HG03064 (cell line): ENCODE data around the gene SMIM28.
A peak's percentile ranks its signal among the peaks of the same experiment; 100 is the strongest.
"Not testable (repeated sequence)": the region's sequence is repeated elsewhere in the genome, so short reads cannot be mapped to it uniquely, and the experiment has no call there.

Source experiments
- ATAC-seq: cut with Tn5 transposase; IDR thresholded peaks from one replicate; pipeline ENCODE4 v1.9.1; 2021; ENCODE audit warnings: low read depth; ENCODE audit not compliant: unreplicated experiment

Gene SMIM28

DNA sequence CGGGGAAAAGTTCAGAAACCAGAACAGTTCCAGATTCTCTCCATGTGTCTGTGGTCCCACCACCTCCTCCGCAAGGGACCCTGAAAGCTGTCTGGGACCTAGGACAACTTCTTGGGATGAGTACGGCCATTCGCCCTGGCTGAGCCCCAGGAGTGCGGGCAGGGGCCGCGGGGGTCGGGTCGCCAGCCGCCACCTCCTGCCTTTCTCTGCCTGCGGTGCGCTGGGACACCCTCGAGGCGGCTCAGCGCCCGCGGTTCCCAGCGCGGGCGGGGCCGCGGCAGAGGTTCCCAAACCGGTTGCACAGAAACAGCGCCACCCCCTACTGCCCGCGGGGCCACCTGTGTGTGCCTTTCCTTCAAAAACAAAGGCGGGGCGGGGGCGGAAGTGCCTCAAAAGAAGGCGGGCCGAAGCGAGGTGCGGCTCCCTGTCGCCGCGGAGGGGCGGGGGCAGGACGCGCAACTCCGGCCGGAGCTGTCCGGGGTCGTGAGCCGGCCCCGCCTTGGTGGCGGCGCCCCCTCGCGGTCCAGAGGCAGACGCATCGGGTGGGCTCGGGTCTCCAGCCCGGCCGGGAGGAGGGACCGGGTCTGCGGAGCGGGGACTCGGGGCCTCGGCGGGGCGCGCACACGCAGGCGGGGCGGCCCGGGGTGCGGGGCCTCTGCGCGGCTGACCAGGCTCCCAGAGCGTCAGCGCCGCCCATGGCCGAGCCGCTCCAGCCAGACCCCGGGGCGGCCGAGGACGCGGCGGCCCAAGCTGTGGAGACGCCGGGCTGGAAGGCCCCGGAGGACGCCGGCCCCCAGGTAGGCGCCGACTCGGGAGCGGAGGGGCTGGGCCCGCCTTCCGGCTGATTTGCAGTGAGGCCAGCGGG, 26.3 kb downstream of the SMIM28 start, which contains the start of gene HEBP2:
Gene HEBP2 (plus strand): TSS at position 423 of the 865 bp plus-strand sequence. CDS start 273 bp downstream, at position 696.
- peak; percentile 92 for ATAC-seq

GRCh38 chr6:138404666-138405337, 27.1 kb downstream of the SMIM28 start:
- peak; percentile 2 for ATAC-seq

DNA sequence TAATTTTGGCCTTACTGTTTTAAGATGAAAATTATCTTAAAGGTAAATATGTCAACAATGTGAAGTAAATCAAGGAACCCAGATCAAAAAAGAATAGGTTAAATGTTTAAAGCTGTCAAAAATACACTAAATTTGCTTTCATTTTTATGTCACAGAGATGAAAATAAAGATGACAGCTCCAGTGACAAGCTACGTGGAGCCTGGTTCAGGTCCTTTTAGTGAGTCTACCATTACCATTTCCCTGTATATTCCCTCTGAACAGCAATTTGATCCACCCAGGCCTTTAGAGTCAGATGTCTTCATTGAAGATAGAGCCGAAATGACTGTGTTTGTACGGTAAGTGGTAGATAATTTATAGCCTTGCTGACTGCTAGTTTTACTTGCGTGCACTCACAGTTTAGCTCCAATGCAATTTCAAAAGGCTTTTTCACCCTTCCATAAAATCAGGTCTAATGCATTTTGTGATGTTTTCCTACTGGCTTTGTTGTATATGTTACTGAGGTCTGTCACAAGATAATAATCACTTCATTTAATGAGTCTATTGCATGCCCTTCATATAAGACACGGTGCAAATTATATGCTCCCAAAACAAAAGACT, 28.2 kb downstream of the SMIM28 start:
- no peak for ATAC-seq

GRCh38 chr6:138406443-138406842, 28.7 kb downstream of the SMIM28 start:
- ATAC-seq, result no peak

DNA sequence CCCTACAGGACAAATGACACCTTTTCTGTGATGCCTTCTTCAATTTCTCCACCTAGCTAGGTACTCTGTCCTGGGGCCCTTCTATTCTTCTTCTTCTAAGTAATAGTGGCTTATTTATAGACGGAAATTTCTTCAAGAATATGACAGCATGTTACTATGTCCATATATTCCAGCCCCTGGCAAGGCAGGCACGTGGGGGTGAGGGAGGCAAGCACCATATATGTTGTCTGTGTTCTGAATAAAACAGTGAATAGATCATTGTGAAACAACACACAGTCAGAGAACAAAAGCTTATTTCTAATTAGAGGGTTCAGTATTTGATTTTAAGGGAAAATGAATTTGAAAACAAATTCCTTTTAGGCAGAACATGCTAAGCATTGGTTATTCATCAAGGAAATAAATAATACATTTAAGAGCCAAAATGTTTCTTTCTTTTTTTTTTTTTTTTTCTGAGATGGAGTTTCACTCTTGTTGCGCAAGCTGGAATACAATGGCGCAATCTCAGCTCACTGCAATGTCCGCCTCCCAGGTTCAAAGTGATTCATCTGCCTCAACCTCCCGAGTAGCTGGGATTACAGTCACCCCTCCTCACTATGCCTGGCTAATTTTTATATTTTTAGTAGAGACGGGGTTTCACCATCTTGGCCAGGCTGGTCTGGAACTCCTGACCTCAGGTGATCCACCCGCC, 32.5 kb downstream of the SMIM28 start:
- no peak for ATAC-seq

DNA sequence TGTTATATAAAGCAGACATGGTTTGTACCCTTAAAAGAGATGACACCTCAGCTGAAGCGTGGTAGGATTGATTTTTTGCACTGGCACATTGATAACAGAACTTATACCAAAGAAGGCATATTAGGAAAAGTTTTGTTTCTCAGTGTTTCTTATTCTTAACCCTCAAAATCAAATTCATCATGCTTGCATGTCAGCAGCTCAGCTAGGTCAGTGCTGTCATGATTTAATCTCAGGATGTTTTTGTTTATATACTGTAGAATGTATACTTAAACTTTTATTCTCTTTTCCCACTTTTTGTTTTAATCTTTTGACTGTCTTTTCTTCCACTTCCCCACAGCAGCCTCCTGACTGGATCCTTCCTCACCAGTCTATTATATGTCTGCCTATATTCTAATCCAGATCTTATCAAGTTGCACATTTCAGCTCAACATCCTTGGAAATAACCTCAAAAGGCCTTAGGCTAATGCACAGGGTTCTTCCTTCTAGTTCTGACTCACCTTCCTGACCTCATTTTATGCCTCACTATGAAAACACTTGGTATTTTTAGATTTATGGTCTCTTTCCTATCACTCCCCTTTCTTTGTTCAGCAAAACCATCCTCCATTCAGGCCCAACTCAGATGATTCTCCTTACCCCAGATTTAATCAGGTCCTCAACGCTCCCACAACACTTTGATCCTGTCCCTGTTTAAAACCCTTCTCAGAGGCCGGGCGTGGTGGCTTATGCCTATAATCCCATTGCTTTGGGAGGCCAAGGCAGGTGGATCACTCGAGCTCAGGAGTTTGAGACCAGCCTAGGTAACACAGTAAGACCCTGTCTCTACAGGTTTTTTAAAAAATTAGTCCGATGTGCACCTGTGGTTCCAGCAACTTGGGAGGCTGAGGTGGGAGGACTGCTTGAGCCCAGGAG, 33.5 kb downstream of the SMIM28 start:
- ATAC-seq, result no peak

DNA sequence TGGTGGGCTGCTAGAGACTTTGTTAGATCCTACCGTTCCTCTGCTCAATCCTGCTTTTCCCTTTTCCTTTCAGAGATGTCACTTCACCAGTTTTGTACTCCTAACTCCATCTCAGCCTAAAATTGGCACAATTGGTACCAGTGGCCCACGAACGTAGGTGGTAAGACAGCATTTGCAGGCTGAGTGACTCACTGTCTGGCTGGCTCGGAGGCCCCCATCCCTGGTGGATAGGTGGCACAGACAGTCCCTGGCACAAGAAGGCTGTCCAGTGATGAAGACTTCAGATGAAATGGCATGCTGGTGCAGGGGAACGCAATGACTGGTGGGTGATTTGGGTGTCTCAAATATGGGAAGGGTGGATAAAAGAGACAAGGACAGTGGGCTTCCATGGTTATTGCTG, 37.4 kb downstream of the SMIM28 start:
- ATAC-seq, result no peak

DNA sequence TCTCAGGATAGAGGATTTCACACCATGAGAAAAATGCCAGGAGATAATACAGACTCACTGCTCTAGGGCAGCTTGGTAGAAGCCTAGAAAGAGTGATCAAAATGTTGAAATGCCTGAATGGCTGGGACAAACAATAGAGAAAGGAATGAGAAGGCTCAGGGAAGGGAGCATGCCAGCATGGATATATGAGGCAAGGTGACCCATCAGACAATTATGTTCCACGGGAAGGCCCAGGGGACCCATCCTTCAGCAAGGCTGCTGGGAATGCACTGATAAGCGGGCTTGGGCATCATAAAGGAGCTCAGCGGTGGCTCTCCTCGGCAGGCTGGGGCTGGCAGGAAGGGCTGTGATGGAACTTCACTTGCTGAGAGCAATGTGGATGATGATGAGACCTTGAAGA, 38.5 kb downstream of the SMIM28 start:
- no peak for ATAC-seq

- ATAC-seq, result no peak
Measured at GRCh38 chr6:138417493-138418117, 39.9 kb downstream of the SMIM28 start.

GRCh38 chr6:138418118-138418742, 40.5 kb downstream of the SMIM28 start:
- no peak for ATAC-seq

DNA sequence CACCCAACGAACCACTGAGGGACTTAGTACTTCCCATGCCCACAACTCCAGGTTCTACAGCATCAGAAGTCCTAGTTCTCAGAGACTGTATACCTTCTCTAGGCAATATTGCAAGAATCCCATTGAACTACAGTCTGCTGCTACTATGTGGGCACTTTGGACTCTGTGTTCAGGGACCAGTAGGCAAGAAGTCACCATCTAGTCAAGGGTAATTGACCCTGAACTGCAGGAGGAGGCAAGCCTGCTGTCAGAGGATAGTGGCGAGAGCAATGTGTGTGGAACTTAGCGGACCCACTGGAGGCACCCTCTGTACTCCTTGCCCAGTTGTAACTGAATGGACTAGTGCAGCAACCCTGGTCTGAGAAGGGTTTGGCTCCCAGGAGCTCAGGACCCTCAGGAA, 42.1 kb downstream of the SMIM28 start:
- no peak for ATAC-seq

DNA sequence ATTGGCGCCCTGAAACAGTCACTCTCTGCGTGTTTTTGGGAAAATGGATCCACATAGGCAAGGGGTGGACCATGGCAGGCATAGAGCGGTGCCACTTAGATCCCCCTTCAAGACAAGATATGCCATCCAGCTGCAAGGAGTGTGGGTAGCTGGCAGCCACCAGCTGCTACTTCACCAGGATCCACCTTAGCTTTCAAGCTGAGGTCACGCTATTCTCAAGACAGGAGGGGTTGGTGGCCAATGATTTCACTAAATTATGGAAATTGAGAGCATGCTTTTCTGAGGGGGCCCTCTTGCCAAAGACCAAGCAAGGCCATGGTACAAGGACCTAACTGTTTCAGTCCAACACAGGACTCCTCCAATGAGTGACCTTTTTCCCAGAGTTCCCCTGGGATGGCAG, 42.7 kb downstream of the SMIM28 start:
- ATAC-seq, result no peak

GRCh38 chr6:138421089-138421488, 43.4 kb downstream of the SMIM28 start:
- no peak for ATAC-seq

GRCh38 chr6:138421608-138422007, 43.9 kb downstream of the SMIM28 start:
- no peak for ATAC-seq

- ATAC-seq, result no peak
Measured at GRCh38 chr6:138422861-138423260, 45.2 kb downstream of the SMIM28 start.

DNA sequence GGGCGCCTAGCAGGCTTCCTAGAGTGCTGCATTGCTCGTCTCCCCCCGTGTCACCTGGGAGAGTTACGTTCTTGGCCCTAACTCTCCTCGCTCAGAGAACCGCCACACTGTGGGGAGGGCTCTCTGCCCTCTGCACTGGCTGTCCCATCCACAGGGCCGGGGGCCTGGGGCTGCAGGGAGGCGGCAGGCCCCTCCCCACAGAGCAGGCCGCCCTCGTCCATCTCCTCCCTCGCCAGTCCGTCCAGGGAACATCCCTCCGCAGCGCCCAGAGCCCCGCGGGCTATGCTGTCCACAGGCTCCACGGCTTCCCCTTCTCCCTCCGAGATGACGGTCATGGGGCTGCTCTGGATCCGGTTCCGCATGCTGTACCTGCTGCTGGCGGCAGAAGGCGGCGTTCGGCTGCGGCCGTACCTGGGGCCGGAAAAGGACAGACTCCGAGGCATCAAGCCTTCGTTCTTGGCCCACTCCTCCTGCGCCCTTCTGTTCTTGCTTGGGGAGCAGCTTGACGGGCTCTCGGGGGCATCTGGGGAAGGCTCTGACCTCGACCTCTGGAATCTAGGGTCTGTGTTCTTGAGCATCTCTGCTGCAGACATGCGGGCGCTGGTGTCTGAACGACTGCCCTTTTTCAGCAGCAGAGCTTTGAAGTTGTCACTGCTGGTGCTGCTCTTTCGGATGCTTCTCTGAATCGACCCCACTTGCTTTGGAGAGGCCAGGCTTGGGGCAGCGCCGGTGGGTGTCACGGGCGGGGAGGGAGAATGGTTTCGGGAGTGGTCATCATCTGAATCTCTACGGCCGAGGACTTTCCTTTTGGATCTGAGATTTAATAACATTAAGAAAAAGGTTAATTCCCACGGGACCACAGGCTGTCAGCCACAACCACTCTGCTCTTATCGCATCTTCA, 46.5 kb downstream of the SMIM28 start:
- no peak for ATAC-seq

- ATAC-seq, result not testable (repeated sequence)
Measured at GRCh38 chr6:138425256-138425655, 47.6 kb downstream of the SMIM28 start.
